HG03460 (cell line): Measurements from ENCODE around the gene NACC2.
"Not testable (repeated sequence)": the region's sequence is repeated elsewhere in the genome, so short reads cannot be mapped to it uniquely, and the experiment has no call there.

Experiments
- ATAC-seq: cut with Tn5 transposase; IDR thresholded peaks from one replicate; pipeline ENCODE4 v1.9.1; 2021; ENCODE audit not compliant: unreplicated experiment

The NACC2 gene

DNA sequence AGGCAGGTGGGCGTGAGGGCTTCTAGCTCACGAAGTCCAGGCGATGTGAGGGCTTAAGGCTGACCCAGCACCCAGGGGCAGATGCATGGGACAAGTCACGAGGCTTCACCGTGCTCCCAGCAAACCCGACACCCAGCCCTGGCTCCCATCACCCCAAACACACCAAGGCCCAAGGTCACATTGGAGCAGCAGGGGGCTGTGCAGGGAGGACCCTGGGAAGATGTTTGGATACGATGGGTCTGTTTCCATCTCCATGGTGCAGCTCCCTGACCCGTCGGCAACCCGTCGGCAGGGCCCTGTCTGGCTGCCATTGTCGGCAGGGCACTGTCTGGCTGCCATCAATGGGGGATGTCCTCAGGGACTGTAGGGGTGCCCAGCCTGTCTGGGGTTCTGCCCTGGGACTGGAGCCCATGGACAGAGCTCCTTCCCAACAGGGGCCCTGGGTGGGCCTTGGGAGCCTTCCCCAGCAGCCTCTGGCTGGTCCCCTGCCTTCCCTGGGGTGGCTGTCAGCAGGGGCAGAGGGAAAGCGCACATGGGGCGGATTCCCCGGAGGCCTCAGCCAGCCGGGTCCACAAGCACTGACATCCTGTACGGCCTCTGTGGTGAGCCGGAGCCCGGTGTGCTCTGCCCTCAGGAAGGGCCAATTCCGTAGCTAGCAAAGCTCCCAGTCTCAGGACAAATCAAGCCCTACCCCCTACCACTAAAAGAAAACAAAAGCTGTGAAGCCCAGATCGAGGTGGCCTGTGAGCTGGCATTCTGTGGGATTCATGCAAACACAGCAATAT, 47.1 kb downstream of the NACC2 start:
- ATAC-seq = no peak

DNA sequence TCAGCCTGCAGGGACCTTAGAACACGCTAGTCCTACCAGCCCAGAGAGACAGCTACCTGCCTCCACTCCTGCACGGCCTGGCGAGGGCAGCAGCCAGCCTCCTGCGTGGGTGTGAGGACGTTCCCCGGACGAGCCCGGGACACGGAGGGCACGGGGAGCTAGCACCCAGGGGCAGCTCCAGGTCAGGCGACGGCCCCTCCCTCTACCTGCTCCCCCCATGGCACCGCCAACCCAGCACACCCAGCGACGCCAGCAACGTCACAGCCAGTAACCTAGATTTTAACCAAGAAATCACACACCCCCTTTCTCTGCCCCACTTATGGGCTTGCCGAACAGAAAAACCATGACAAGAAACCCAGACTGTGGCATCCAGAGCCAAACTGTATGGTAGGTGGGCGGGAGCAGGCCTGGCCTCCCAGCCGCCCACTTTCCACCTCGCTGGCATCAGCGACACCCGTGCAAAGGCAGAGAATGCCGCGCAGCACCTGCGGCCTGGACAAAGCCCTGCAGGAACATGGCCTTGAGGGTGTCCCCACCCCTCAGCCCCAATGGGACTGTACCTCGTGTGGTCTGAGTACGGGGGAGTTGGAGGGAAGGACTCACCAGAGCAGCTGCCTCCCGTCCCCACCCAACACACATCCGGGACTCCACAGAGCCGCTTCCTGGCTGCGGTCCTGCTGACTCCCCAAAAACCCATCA, 47.9 kb downstream of the NACC2 start:
- ATAC-seq = no peak

DNA sequence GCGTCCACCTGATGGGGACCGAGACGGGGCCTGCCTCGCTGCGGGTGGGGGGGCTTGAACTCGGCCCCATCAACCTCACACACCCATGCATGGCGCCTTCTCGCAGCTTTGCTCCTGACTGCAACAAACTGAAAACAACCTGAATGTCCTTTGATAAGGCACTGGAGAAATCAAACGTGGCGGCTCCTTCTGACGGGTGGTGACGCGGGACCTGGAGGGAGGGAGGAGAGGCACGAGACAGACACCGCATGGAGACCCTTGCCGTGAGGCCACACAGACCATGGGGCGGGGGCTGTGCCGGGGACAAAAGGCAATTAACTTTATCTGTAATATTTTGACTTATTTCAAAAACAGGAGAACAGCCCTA, 48.6 kb downstream of the NACC2 start:
- ATAC-seq = no peak

DNA sequence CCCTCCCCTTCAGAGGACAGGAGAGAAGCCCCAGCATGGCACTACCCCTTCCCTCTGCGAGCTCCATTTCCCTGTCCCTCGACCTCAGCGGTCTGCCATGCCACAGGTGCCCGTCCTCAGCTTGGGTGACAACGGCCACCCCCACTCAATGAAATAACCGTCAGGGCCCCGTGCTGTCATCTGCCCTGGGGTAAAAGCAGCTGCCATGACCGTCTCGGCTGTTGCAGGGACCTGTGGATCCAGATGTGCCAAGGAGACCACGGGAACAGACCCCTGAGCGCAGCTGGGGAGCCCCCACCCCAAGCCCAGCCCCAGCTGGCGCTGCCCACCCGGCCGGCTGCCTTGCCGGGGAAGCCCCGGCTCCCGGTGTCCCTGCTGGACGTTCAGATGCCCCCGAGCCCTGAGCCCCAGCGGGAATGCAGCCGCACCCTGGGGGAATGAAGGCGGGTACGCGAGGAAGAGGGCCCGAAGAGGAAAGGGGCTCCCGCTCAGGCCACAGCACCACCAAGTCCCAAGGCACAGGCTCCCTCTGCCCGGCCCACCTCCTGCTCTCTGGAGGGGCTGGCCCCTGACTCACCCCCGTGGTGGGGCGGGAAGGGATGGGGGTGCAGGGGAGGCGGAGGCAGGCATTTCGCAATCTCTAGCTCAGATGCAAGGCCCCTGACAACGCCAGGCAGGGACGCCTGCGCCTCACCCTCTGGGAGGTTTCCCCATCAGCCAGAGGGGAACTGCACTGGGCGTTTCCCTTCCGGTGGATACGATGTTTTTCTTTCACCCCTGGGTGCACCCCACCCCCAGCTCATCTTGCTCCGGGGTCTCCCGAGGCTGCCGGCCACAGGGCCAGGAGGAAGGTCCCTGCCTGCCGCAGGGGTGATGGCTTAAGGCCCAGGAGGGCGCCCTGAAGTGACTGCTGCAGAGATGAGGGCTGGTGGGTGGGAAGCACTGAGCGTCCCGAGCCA, 49.2 kb downstream of the NACC2 start:
- ATAC-seq = no peak

DNA sequence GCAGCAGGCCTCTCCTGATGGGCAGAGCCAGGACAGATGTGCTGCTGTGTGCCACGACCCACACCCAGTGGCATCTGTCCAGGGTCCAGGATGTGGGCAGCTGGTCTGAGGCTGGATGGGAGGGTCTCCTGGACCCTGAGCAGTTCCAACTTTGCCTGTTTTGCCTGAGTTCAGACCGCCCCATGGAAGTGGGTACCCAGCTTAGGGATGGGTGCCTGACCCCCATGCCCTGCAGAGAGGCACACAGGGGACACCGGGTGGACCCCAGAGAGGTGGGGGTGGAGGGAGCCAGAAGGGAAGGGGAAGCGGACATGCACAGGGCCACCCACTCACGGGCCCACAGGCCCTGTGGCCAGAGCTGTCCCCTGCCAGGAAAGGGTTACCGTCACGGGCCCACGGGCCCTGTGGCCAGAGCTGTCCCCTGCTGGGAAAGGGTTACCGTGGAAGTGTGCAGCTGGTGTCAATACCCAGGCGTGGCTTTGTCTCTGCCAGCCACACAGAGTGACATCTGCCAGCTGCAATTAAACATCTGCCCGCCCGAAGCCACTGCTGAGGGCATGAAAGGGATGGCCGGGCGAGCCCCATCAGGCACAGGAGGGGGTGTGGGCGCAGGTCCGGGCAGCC, 50.0 kb downstream of the NACC2 start:
- no peak for ATAC-seq

DNA sequence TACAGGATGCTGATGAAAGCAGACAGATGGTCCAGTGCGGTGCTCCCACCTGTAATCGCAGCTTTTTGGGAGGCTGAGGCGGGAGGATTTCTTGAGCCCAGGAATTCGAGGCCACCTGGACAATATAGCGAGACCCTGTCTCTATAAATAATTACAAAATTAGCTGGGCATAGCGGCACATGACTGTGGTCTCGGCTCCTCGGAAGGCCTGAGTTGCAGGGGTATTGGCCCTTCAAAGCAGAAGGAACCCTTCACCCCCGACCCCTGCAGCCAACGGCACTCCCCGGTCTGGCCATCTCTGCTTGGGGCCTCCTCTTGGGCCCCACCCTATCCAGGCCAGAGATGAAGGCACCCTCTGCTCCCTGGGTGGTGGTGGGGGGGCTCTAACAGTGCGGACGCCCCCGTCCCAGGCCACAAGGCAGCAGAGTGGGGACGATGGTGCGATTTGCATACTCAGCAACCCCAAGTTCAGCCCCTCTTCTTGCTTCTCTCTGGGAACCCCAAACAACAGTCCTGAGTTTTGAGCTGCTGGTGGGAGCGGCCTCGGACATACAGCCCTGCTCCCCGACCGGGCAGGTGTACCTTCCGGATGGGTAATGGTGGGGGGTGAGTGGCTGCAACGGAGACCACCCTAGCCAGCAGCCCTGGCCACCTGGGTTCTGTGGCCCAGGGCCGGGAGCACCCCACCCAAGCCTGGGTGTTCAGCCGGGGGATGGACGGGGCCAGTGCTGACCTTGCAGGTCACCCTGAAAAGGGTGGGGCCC, 50.7 kb downstream of the NACC2 start:
- no peak for ATAC-seq

DNA sequence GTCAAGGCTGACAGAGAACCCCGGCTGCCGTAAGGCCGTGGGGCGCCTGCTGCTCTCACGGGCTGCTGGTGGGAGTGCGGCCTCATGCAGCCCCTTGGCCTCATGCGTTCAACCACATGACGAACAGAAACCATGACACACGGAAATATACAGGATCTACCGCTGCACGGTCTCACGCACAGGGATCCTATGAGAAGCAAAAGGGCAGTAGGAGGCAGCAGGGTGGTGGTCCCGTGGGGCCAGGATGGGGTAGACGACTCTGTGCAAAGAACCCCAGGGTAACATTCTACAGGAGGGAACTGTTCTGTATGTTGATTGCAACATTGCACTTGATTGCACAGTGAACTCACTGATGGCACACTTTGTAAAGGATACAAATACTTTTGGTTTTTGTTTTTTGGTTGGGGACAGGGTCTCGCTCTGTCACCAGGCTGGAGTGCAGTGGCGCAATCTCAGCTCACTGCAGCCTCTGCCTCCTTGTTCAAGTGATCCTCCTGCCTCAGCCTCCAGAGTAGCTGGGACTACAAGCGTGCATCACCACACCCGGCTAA, 51.6 kb downstream of the NACC2 start:
- ATAC-seq = no peak

DNA sequence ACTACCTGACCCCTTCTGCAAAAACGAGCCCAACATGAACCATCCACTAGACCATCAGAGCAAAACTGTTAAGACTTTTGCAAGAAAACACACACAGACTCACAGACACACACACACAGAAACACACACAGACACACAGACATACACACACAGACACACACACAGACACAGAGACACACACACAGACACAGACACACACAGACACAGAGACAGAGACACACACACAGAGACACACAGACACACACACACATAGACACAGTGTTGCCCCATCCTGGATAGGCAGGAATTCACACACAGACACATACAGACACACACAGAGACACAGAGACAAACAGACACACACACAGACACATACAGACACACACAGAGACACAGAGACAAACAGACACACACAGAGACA, 52.5 kb downstream of the NACC2 start:
- no peak for ATAC-seq

DNA sequence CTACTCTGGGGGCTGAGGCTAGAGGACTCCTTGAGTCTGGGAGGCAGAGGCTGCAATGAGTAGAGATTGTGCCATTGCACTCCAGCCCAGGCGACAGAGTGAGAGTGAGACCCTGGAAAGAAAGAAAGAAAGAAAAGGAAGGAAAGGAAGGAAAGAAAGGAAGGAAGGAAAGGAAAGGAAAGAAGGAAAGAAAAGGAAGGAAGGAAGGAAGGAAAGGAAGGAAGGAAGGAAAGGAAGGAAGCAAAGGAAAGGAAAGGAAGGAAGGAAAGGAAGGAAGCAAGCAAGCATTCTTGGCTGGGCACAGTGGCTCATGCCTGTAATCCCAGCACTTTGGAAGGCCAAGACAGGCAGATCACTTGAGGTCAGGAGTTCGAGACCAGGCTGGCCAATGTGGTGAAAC, 54.2 kb downstream of the NACC2 start:
- not testable (repeated sequence) for ATAC-seq

DNA sequence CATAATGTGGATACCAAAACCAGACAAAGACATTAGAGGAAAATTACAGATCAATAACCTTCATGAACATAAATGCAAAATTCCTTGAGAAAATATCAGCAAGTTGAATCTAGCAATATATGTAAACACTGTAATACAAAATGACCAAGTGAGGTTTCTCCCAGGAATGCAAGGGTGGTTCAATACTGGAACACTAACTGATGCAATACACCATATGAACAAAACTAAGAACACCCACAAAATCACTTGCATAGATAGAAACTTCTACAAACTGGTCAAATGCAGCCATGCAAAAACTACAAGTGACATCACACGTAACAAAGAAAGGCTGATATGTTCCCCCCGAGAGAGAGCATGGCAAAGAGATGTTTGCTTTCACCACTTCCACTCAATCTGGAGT, 55.6 kb downstream of the NACC2 start:
- no peak for ATAC-seq

DNA sequence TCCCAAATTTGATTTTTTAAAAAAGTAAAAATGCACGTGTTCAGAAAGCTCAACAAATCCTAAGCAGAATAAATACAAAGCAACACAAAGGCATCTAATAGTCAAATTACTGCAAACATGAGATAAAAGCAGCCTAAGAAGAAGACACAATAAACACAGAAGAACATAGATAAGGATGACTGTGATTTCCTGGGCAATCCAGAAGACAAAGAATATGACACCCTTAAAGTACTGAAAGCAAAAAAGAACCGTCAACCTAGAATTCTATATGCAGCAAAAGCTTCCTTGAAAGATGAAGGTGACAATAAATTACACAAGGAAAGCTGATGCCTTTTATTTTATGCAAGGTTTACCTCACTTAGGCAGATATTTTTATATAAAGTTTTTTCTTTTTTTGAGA, 58.2 kb downstream of the NACC2 start:
- ATAC-seq = no peak

DNA sequence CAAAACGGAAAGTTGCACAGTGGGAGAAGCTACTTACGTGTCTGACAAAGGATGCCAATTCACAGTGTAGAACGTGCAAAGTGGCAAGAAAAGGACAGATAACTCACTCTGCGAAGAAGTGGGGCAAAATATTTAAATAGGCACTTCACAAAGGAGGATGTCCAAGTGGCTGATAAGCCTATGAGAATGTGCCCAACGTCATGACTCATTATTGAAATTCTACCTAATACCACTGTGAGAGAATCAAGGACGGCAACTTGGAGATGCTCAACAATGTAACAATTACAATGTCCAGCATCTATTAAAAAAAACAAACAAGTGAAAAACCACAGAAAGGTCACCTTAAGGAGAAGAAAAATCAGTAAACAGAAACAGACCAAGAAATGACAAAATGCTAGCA, 59.0 kb downstream of the NACC2 start:
- ATAC-seq = no peak

DNA sequence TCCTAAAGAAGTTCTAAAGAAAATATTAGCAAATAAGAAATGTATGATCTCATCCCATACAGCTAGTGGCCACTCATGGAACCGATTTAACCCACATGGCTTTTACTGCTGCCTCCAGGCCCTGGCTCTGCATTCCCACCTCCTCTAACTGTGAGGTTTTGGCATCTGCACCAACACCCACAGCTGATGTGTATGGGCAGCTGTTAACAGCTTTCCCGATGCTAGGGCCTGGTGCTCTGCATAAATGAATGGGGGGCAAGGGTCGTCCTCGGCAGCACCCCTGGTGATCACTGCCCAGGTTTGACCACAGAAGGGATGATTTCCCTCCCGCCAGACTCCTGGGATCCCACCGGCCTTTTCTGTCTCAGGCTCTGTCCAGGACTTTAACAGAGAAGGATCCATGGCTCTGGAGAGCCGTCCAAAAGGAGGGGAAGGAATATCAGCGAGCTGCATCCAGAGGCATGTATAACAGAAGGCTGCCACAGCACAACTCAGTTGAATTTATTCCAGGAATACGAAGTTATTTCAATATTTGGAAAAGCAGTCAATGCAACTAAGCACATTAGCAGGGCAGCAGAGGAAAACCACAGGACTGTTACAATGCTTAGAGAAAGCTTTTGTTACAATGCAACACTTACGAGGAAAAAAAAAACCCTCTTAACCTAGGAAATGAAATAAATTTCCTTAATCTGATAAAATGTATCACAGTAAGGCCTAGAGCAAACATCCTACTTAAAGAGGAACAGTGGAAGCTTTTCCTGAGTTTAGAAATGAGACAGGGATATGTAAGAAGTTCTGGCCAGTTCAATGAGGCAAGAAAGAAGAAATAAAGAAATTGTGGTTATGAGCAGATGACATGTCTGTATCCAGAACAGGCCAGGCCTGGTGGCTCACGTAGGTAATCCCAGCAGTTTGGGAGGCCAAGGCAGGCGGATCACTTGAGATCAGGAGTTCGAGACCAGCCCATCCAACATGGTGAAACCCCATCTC, 63.1 kb downstream of the NACC2 start:
- no peak for ATAC-seq

DNA sequence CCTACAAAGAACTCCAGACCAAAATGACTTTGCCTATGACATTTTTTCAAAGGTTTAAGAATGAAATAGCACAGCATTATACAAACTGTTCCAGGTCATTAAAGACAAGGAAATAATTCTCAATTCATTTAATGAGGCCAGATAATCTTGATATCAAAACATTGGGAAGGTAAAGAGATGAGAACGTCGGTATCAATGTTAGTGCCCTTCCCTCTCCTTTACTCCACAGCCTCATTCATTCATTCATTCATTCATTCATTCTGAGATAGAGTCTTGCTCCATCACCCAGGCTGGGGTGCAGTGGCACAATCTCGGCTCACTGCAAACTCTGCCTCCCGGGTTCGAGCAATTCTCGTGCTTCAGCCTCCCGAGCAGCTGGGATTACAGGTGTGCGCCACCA, 64.0 kb downstream of the NACC2 start:
- no peak for ATAC-seq

DNA sequence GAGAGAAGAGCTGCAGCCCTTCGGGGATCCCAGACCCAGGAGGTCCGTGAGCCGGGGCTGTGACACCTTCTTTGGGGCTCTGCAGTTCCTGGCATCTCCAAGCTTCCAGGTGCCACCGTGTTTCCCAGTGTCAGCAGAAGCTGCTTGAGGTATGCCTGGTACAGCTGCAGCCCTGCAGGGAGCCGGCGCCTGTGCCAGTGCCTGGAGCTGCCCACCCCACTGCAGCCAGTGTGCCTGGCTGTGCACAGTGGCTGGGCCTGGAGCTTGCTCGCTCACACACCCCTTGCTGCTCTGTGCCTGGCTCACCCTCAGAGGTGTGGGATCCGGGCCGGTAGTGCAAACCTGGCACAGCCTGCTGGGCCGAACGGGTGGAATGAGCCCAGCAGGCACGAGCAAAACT, 65.5 kb downstream of the NACC2 start:
- ATAC-seq = no peak

DNA sequence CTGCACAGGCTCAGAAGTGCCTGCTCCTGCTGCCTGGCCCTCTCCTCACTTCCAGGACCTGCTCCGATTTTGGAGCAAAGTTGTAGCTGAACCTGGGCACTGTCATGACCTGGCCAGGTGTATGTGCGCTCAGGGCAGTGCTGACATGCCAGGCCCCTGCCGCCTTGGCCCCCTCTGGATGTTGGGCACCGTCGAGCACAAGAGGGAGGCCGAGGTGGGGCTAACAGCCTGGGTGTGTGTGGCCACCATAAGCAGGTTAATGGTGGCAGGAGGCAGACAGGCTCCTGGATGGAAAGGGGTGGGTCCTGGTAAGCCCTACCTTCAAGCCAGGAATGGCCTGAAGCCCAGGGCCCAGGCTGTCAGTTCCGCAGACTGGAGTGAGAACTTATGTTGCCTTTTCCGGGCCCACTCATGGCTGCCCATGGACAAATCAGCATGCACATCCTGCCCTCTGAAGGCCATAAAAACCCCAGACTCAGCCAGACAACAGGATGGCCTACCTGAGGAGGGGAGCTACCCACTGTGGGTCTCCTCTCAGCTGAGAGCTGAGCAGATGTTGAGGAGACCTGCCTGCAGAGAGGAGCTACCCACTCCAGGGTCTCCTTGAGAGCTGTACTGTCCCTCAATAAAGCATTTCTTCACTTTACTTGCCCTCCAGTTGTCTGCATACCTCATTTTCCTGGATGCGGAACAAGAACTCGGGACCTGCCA, 66.2 kb downstream of the NACC2 start:
- no peak for ATAC-seq

DNA sequence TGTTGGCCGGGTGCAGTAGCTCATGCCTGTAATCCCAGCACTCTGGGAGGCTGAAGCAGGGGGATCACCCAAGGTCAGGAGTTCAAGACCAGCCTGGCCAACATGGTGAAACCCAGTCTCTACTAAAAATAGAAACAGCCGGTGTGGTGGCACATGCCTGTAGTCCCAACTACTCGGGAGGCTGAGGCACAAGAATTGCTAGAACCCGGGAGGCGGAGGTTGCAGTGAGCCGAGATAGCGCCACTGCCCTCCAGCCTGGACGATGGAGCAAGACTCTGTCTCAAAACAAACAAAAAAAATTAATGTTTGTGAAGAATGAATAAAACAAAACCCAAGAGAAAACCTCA, 68.2 kb downstream of the NACC2 start:
- ATAC-seq = not testable (repeated sequence)

DNA sequence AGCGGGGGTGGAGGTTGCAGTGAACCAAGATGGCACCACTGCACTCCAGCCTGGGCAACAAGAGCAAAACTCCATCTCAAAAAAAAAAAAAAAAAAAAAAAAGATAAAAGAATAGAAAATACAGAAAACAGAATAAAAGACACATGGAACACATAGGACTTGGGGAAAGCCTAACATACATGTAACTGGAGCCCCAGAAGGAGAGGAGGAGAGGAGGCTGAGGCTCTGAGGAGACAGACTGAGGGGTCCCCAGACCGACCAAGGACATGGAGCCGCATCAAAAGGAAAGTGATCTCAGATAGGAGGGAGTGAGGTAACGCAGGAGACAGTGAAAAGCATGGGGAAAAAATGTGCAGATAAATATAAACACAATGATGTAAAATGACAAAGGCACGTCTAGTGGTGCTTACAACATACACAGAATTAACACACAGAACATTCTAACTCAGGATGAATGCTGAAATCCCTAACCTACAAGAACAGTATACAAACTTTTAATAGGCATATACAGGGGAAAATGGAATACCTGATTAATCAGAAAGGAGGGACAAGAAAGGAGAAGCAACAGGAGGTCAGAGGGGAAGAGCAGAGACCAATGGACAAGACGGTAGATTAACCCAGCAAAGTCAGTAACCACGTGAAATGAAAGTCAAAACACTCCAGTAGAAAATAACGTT, 68.7 kb downstream of the NACC2 start:
- no peak for ATAC-seq
